B cell (primary cell): Measurements from ENCODE around the gene CREB5. TPM values are rescaled to one million over a fixed set of nuclear protein-coding genes. Genes with fewer than 3 reads are reported as not detected.

Source experiments
- ATAC-seq: fragments of 200-7000 bp; cut with Tn5 transposase; one replicate; pipeline ENCODE4 v1.10.0; 2021; ENCODE audit warnings: low read depth, mild to moderate bottlenecking, moderate number of reproducible peaks, moderate library complexity
- CTCF ChIA-PET: fragments of 350-600 bp; sonication (Branson Sonifier 250); formaldehyde crosslinking; loops from one replicate; lab custom pipeline; 2021; ENCODE audit warnings: antibody characterized with exemption, inconsistent platforms; lab: Charles Lee
- POLR2A ChIA-PET: fragments of 350-600 bp; sonication (Branson Sonifier 250); formaldehyde crosslinking; loops from one replicate; lab custom pipeline; 2021; ENCODE audit warnings: antibody characterized with exemption; lab: Charles Lee
- DNase-seq: peaks from one replicate; pipeline ENCODE4 v3.0.0; 2013
- H2AFZ ChIP-seq: 2 replicates; pipeline ENCODE4 v1.6.1; 2012; ENCODE audit warnings: mild to moderate bottlenecking, low read depth, low read length; ENCODE audit not compliant: insufficient read depth, poor library complexity, severe bottlenecking
- H3K27ac ChIP-seq, 2 donors: 1 replicate in 1 of 2; 2 replicates in 1 of 2; pipeline ENCODE4 v1.5.1; 2012 to 2013; ENCODE audit warnings: low read length in 2 of 2, mild to moderate bottlenecking in 2 of 2, moderate library complexity in 1 of 2
- H3K27me3 ChIP-seq, 4 experiments: fragments of 200-600 bp in 1 of 4; sonication (generic) in 1 of 4; replicated peaks in 1 of 4; 1 replicate in 2 of 4; 2 replicates in 2 of 4; pipeline versions ENCODE4 v1.6.1 to v1.7.0; 2013 to 2016; ENCODE audit warnings: low read length in 3 of 4, mild to moderate bottlenecking in 2 of 4, mixed read lengths in 1 of 4, moderate library complexity in 1 of 4; ENCODE audit not compliant: insufficient read depth in 4 of 4, control insufficient read depth in 3 of 4; ENCODE audit errors: control extremely low read depth in 1 of 4
- H3K36me3 ChIP-seq, 2 experiments: replicated peaks in 1 of 2; 1 replicate in 1 of 2; 2 replicates in 1 of 2; pipeline versions ENCODE4 v1.6.1 to v1.7.1; 2013; ENCODE audit warnings: low read length in 1 of 2; ENCODE audit not compliant: insufficient read depth in 2 of 2, control insufficient read depth in 1 of 2; ENCODE audit errors: control extremely low read depth in 1 of 2, extremely low read depth in 1 of 2
- H3K4me1 ChIP-seq, 2 donors: fragments of 200-600 bp in 1 of 2; sonication (generic) in 1 of 2; 1 replicate in 1 of 2; 2 replicates in 1 of 2; pipeline versions ENCODE4 v1.5.1 to v1.6.1; 2013 to 2017; ENCODE audit warnings: low read length in 2 of 2; ENCODE audit not compliant: control insufficient read depth in 2 of 2, insufficient read depth in 2 of 2
- H3K4me2 ChIP-seq: replicated peaks from 2 replicates; pipeline ENCODE3; 2012; ENCODE audit warnings: mild to moderate bottlenecking, low read depth, low read length; ENCODE audit not compliant: poor library complexity, severe bottlenecking
- H3K4me3 ChIP-seq, 5 experiments: fragments of 200-600 bp in 1 of 5; sonication (generic) in 1 of 5; 1 replicate in 3 of 5; 2 replicates in 2 of 5; pipeline versions ENCODE4 v1.5.1 to v1.7.0; 2011 to 2016; ENCODE audit warnings: low read length in 4 of 5, mild to moderate bottlenecking in 4 of 5, low read depth in 2 of 5, control low read depth in 1 of 5, moderate library complexity in 1 of 5; ENCODE audit not compliant: insufficient read depth in 1 of 5; ENCODE audit errors: control extremely low read depth in 1 of 5, extremely low read depth in 1 of 5
- H3K79me2 ChIP-seq: fragments of 200-600 bp; sonication (generic); one replicate; pipeline ENCODE4 v1.6.0; 2016; ENCODE audit warnings: low read length; ENCODE audit not compliant: control insufficient read depth, insufficient read depth
- H3K9ac ChIP-seq: fragments of 200-600 bp; sonication (generic); 2 replicates; pipeline ENCODE4 v1.6.1; 2017; ENCODE audit warnings: mild to moderate bottlenecking, low read length, moderate library complexity
- H3K9me3 ChIP-seq, 3 donors: one replicate each; pipeline versions ENCODE4 v1.6.1 to v1.7.1; 2013; ENCODE audit warnings: low read length in 2 of 3; ENCODE audit not compliant: control insufficient read depth in 2 of 3, insufficient read depth in 1 of 3; ENCODE audit errors: control extremely low read depth in 1 of 3
- H4K20me1 ChIP-seq: 2 replicates; pipeline ENCODE4 v1.6.0; 2012; ENCODE audit warnings: mild to moderate bottlenecking, low read length; ENCODE audit not compliant: insufficient read depth, control insufficient read depth, poor library complexity, severe bottlenecking
- H3K27ac Mint-ChIP-seq: one replicate; pipeline ENCODE4 v1.8.0; 2021; ENCODE audit warnings: mixed read lengths
- H3K27me3 Mint-ChIP-seq: one replicate; pipeline ENCODE4 v1.8.0; 2021; ENCODE audit warnings: mixed read lengths
- H3K4me1 Mint-ChIP-seq: one replicate; pipeline ENCODE4 v1.8.0; 2021; ENCODE audit warnings: mixed read lengths
- H3K4me3 Mint-ChIP-seq: one replicate; pipeline ENCODE4 v1.8.0; 2021; ENCODE audit warnings: mixed read lengths
- H3K9me3 Mint-ChIP-seq: one replicate; pipeline ENCODE4 v1.8.0; 2022; ENCODE audit warnings: mixed read lengths; ENCODE audit not compliant: insufficient read depth
- EZH2 ChIP-seq: IDR thresholded peaks from 2 replicates; pipeline ENCODE4 v1.6.1; 2012; ENCODE audit warnings: borderline replicate concordance, low read depth, mild to moderate bottlenecking, moderate library complexity, low read length; ENCODE audit not compliant: insufficient read depth, poor library complexity, severe bottlenecking
- WGBS: methylation state at CpG from one replicate; pipeline ENCODE4 v1.1.5; 2013; ENCODE audit warnings: missing lambda C conversion rate; ENCODE audit not compliant: insufficient coverage; 5-methylcytosine and 5-hydroxymethylcytosine counted together
- intact Hi-C: fragments of 100-400 bp; cut with micrococcal nuclease; formaldehyde crosslinking; loops from one replicate; pipeline ENCODE4 v1.10.0; 2022
- polyA plus RNA-seq: library from polyadenylated mRNA; depleted of rRNA; stranded (reverse); fragments of >200 nt; gene quantifications from 2 replicates; pipeline ENCODE4 v1.2.3, GENCODE V29; 2012
- total RNA-seq, 2 donors: library from RNA; stranded (reverse); fragments of 120-200 nt in 1 of 2; gene quantifications; 1 replicate in 1 of 2; 2 replicates in 1 of 2; pipeline versions ENCODE4 v1.2.3 to v1.2.4, GENCODE V29; 2013 to 2022
- TF ChIP-seq, protein P1 (sequence below): fragments of 200-600 bp; IDR thresholded peaks from one replicate; pipeline ENCODE4 v1.8.0; 2022; ENCODE audit warnings: antibody characterized with exemption, mild to moderate bottlenecking

The CREB5 gene
- total and polyA plus RNA-seq, 2 donors (not counting 1 experiment from before 2014, with no cell fraction given): 0.05 to 0.95 TPM

DNA sequence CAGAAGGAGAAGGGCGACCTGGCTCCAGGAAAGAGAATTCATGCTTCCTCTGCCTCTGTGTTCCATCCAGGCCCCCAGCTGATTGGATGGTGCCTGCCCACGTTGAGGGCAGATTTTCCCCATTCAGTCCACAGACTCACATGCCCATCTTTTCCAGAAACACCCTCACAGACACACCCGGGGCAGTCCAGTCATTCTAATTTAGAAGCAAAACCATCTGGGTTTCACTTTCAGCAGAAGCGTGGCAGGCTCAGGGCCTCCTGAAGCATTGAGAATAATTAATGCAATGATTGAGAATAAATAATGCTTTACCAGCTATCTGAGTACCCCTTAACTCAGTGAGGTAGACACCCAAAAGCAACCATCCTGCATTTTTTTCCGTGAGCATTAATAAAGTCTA is 30.2 kb upstream of the CREB5 start:
- no peak overlapping the region for H3K9ac ChIP-seq
- Mint-ChIP-seq H3K4me3 (no peak overlapping the region), H3K27ac (no peak overlapping the region), H3K27me3 (peaks cover 18% of the 10 kb centered on the region), H3K4me1 (no peaks in the 10 kb centered on the region), H3K9me3 (no peaks in the 10 kb centered on the region)
- WGBS: 65% methylated on average over 2 of the region's 5 CpGs
- ATAC-seq (no peak), DNase-seq (no peak)
- ChIA-PET POLR2A (no interaction called here), CTCF (interaction anchor here (1.2 to 1.4 kb wide), 2 partner anchors 21 to 472 kb away, joined by 3 read pairs; no protein-coding TSS in a partner anchor)
- H3K27ac ChIP-seq: no peak overlapping the region
- no peaks in the 10 kb centered on the region for H3K36me3 ChIP-seq
- TF ChIP-seq, protein P1, sequence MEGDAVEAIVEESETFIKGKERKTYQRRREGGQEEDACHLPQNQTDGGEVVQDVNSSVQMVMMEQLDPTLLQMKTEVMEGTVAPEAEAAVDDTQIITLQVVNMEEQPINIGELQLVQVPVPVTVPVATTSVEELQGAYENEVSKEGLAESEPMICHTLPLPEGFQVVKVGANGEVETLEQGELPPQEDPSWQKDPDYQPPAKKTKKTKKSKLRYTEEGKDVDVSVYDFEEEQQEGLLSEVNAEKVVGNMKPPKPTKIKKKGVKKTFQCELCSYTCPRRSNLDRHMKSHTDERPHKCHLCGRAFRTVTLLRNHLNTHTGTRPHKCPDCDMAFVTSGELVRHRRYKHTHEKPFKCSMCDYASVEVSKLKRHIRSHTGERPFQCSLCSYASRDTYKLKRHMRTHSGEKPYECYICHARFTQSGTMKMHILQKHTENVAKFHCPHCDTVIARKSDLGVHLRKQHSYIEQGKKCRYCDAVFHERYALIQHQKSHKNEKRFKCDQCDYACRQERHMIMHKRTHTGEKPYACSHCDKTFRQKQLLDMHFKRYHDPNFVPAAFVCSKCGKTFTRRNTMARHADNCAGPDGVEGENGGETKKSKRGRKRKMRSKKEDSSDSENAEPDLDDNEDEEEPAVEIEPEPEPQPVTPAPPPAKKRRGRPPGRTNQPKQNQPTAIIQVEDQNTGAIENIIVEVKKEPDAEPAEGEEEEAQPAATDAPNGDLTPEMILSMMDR: no peak
- no peak for TF ChIP-seq EZH2
- no peak overlapping the region for H2AFZ ChIP-seq
- H3K9me3 ChIP-seq: no peaks in the 10 kb centered on the region
- H4K20me1 ChIP-seq: no peaks in the 10 kb centered on the region
- no peaks in the 10 kb centered on the region for H3K79me2 ChIP-seq
- H3K4me3 ChIP-seq: no peak overlapping the region
- no peak overlapping the region for H3K4me2 ChIP-seq
- no peaks in the 10 kb centered on the region for H3K4me1 ChIP-seq
- peaks cover 0 to 12% (median 0%) of the 10 kb centered on the region in 4 experiments for H3K27me3 ChIP-seq
- intact Hi-C loops: no loop called here

DNA sequence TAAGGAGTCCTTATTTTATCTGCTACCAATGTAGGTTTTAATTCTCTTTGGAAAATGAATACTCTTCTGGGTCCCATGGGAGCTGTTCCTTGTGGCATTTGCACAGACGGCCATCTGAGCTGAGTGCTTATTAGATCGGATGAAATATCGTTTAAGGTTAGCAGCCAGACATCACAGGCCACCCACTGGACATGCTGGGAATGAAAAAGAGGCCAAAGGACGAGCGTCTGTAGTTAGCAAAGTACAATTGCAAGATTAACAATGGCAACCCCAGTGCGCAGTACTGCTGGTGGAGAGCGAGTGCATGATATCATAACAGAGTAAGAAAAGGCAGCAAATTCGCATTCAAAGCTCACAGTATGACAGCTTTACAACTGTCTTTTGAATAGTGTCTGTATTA is 28.3 kb upstream of the CREB5 start:
- Histone ChIP-seq H3K79me2 (no peaks in the 10 kb centered on the region), H2AFZ (no peak overlapping the region), H4K20me1 (no peaks in the 10 kb centered on the region), H3K9me3 (no peaks in the 10 kb centered on the region), H3K27ac (no peak overlapping the region), H3K27me3 (peaks cover 0 to 12% (median 0%) of the 10 kb centered on the region in 4 experiments), H3K9ac (no peak overlapping the region), H3K4me2 (no peak overlapping the region), H3K4me1 (no peaks in the 10 kb centered on the region), H3K36me3 (no peaks in the 10 kb centered on the region), H3K4me3 (no peak overlapping the region)
- H3K27me3 Mint-ChIP-seq: peaks cover 22% of the 10 kb centered on the region
- POLR2A ChIA-PET: no interaction called here
- intact Hi-C loops: no loop called here
- ATAC-seq (no peak), DNase-seq (no peak)
- no peak overlapping the region for H3K4me3 Mint-ChIP-seq
- no peaks in the 10 kb centered on the region for H3K9me3 Mint-ChIP-seq
- WGBS: 94% methylated on average over 6 of the region's 8 CpGs
- no peak overlapping the region for H3K27ac Mint-ChIP-seq
- CTCF ChIA-PET: interaction anchor here (1.1 kb wide), 1 partner anchor 10 kb away, joined by 3 read pairs; no protein-coding TSS in a partner anchor
- H3K4me1 Mint-ChIP-seq: no peaks in the 10 kb centered on the region
- no peak for TF ChIP-seq EZH2
- TF ChIP-seq, protein P1: no peak
